A673 (cell line): ENCODE measurements around the gene RSRC1.

Source experiments
- CTCF ChIP-seq: fragments of 300-800, 200-600 bp; sonication (generic); conservative IDR thresholded peaks from 2 replicates; pipeline ENCODE4 v1.5.1; 2017; ENCODE audit warnings: low read depth, mild to moderate bottlenecking, antibody characterized with exemption, low read length, moderate library complexity, mixed read lengths
- EZH2 ChIP-seq: fragments of 200-600 bp; sonication (generic); IDR thresholded peaks from 2 replicates; pipeline ENCODE4 v1.6.1; 2017; ENCODE audit warnings: borderline replicate concordance, low read depth, mild to moderate bottlenecking, mixed read lengths, antibody characterized with exemption, low read length; ENCODE audit not compliant: poor library complexity, severe bottlenecking

- no peak for TF ChIP-seq CTCF
- no peak for TF ChIP-seq EZH2
Measured at GRCh38 chr3:158091531-158091930, 18.4 kb upstream of the RSRC1 start.
